ENCODE data around the gene SFXN3.

Gene SFXN3

GRCh38 chr10:101073631-101074030 lies 42.6 kb downstream of the SFXN3 start:
- H3K27ac ChIP-seq (ENCODE audit: low read length) = no peak overlapping the region
- H3K9me3 ChIP-seq (ENCODE audit: control insufficient read depth in 1 of 2, low read length in 2 of 2) = no peaks in the 10 kb centered on the region
- no peak overlapping the region for H3K4me3 ChIP-seq (ENCODE audit: low read depth in 1 of 2, low read length in 2 of 2)
- no peaks in the 10 kb centered on the region for H3K36me3 ChIP-seq (ENCODE audit: control insufficient read depth in 1 of 2, insufficient read depth in 2 of 2, low read length in 2 of 2)
- H3K27me3 ChIP-seq (ENCODE audit: low read depth, low read length) = peaks cover 26% of the 10 kb centered on the region
- no peaks in the 10 kb centered on the region for H3K4me1 ChIP-seq (ENCODE audit: control insufficient read depth in 1 of 2, insufficient read depth in 2 of 2, low read length in 2 of 2)

GRCh38 chr10:101075775-101076174 lies 44.7 kb downstream of the SFXN3 start:
- Histone ChIP-seq H3K36me3 (ENCODE audit: control insufficient read depth in 1 of 2, insufficient read depth in 2 of 2, low read length in 2 of 2) (no peaks in the 10 kb centered on the region), H3K27me3 (ENCODE audit: low read depth, low read length) (peaks cover 26% of the 10 kb centered on the region), H3K27ac (ENCODE audit: low read length) (no peak overlapping the region), H3K4me3 (ENCODE audit: low read depth in 1 of 2, low read length in 2 of 2) (no peak overlapping the region), H3K9me3 (ENCODE audit: control insufficient read depth in 1 of 2, low read length in 2 of 2) (no peaks in the 10 kb centered on the region), H3K4me1 (ENCODE audit: control insufficient read depth in 1 of 2, insufficient read depth in 2 of 2, low read length in 2 of 2) (no peaks in the 10 kb centered on the region)

- Histone ChIP-seq H3K4me3 (ENCODE audit: low read depth in 1 of 2, low read length in 2 of 2) (no peak overlapping the region), H3K27me3 (ENCODE audit: low read depth, low read length) (peaks cover 26% of the 10 kb centered on the region), H3K27ac (ENCODE audit: low read length) (no peak overlapping the region), H3K36me3 (ENCODE audit: control insufficient read depth in 1 of 2, insufficient read depth in 2 of 2, low read length in 2 of 2) (no peaks in the 10 kb centered on the region), H3K4me1 (ENCODE audit: control insufficient read depth in 1 of 2, insufficient read depth in 2 of 2, low read length in 2 of 2) (no peaks in the 10 kb centered on the region), H3K9me3 (ENCODE audit: control insufficient read depth in 1 of 2, low read length in 2 of 2) (no peaks in the 10 kb centered on the region)
Measured at GRCh38 chr10:101076630-101077029, 45.6 kb downstream of the SFXN3 start.

- Histone ChIP-seq H3K27me3 (ENCODE audit: low read depth, low read length) (peaks cover 8% of the 10 kb centered on the region), H3K27ac (ENCODE audit: low read length) (no peak overlapping the region), H3K4me3 (ENCODE audit: low read depth in 1 of 2, low read length in 2 of 2) (no peak overlapping the region), H3K9me3 (ENCODE audit: control insufficient read depth in 1 of 2, low read length in 2 of 2) (no peaks in the 10 kb centered on the region), H3K4me1 (ENCODE audit: control insufficient read depth in 1 of 2, insufficient read depth in 2 of 2, low read length in 2 of 2) (no peaks in the 10 kb centered on the region), H3K36me3 (ENCODE audit: control insufficient read depth in 1 of 2, insufficient read depth in 2 of 2, low read length in 2 of 2) (no peaks in the 10 kb centered on the region)
Measured at GRCh38 chr10:101079874-101080273, 48.8 kb downstream of the SFXN3 start.

GRCh38 chr10:101080933-101081931 lies 50.2 kb downstream of the SFXN3 start:
- Histone ChIP-seq H3K9me3 (ENCODE audit: control insufficient read depth in 1 of 2, low read length in 2 of 2) (no peaks in the 10 kb centered on the region), H3K4me3 (ENCODE audit: low read depth in 1 of 2, low read length in 2 of 2) (no peak overlapping the region), H3K27me3 (ENCODE audit: low read depth, low read length) (no peaks in the 10 kb centered on the region), H3K4me1 (ENCODE audit: control insufficient read depth in 1 of 2, insufficient read depth in 2 of 2, low read length in 2 of 2) (no peaks in the 10 kb centered on the region), H3K27ac (ENCODE audit: low read length) (no peak overlapping the region), H3K36me3 (ENCODE audit: control insufficient read depth in 1 of 2, insufficient read depth in 2 of 2, low read length in 2 of 2) (no peaks in the 10 kb centered on the region)

GRCh38 chr10:101085846-101086245 lies 54.8 kb downstream of the SFXN3 start:
- H3K27ac ChIP-seq (ENCODE audit: low read length) = no peak overlapping the region
- no peaks in the 10 kb centered on the region for H3K9me3 ChIP-seq (ENCODE audit: control insufficient read depth in 1 of 2, low read length in 2 of 2)
- no peaks in the 10 kb centered on the region for H3K4me1 ChIP-seq (ENCODE audit: control insufficient read depth in 1 of 2, insufficient read depth in 2 of 2, low read length in 2 of 2)
- H3K4me3 ChIP-seq (ENCODE audit: low read depth in 1 of 2, low read length in 2 of 2) = no peak overlapping the region
- peaks cover 18% of the 10 kb centered on the region for H3K27me3 ChIP-seq (ENCODE audit: low read depth, low read length)
- H3K36me3 ChIP-seq (ENCODE audit: control insufficient read depth in 1 of 2, insufficient read depth in 2 of 2, low read length in 2 of 2) = no peaks in the 10 kb centered on the region

GRCh38 chr10:101087376-101087775 lies 56.3 kb downstream of the SFXN3 start:
- Histone ChIP-seq H3K36me3 (ENCODE audit: control insufficient read depth in 1 of 2, insufficient read depth in 2 of 2, low read length in 2 of 2) (no peaks in the 10 kb centered on the region), H3K27me3 (ENCODE audit: low read depth, low read length) (peaks cover 21% of the 10 kb centered on the region), H3K4me3 (ENCODE audit: low read depth in 1 of 2, low read length in 2 of 2) (no peak overlapping the region), H3K9me3 (ENCODE audit: control insufficient read depth in 1 of 2, low read length in 2 of 2) (no peaks in the 10 kb centered on the region), H3K27ac (ENCODE audit: low read length) (no peak overlapping the region), H3K4me1 (ENCODE audit: control insufficient read depth in 1 of 2, insufficient read depth in 2 of 2, low read length in 2 of 2) (no peaks in the 10 kb centered on the region)

GRCh38 chr10:101087965-101088364 lies 56.9 kb downstream of the SFXN3 start:
- Histone ChIP-seq H3K36me3 (ENCODE audit: control insufficient read depth in 1 of 2, insufficient read depth in 2 of 2, low read length in 2 of 2) (no peaks in the 10 kb centered on the region), H3K4me1 (ENCODE audit: control insufficient read depth in 1 of 2, insufficient read depth in 2 of 2, low read length in 2 of 2) (no peaks in the 10 kb centered on the region), H3K27me3 (ENCODE audit: low read depth, low read length) (peaks cover 21% of the 10 kb centered on the region), H3K27ac (ENCODE audit: low read length) (no peak overlapping the region), H3K4me3 (ENCODE audit: low read depth in 1 of 2, low read length in 2 of 2) (no peak overlapping the region), H3K9me3 (ENCODE audit: control insufficient read depth in 1 of 2, low read length in 2 of 2) (no peaks in the 10 kb centered on the region)

- Histone ChIP-seq H3K27me3 (ENCODE audit: low read depth, low read length) (peaks cover 24% of the 10 kb centered on the region), H3K9me3 (ENCODE audit: control insufficient read depth in 1 of 2, low read length in 2 of 2) (no peaks in the 10 kb centered on the region), H3K4me1 (ENCODE audit: control insufficient read depth in 1 of 2, insufficient read depth in 2 of 2, low read length in 2 of 2) (no peaks in the 10 kb centered on the region)
Measured at GRCh38 chr10:101089520-101090299, 58.7 kb downstream of the SFXN3 start.

DNA sequence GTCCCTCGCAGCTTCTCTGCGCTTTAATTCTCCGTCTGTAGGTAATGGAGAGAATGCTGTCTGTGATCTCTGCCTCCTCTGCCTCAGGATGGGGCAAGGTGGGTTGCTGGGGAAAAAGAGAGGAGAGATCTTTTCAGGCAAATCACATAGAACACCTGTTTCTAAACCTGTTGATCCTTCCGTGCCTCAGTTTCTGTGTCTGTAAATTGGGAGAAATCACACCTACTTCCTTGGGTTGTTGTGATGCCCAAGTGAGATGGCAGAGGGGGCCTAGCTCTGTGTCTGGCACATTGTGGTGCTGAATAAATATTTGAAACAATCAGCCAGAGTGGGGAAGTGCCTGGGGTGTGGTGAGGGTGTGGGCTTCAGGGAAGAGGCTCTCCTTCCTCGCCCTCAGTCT lies 59.6 kb downstream of the SFXN3 start:
- H3K4me1 ChIP-seq (ENCODE audit: control insufficient read depth in 1 of 2, insufficient read depth in 2 of 2, low read length in 2 of 2) = no peaks in the 10 kb centered on the region
- H3K27me3 ChIP-seq (ENCODE audit: low read depth, low read length) = peaks cover 25% of the 10 kb centered on the region
- H3K36me3 ChIP-seq (ENCODE audit: control insufficient read depth in 1 of 2, insufficient read depth in 2 of 2, low read length in 2 of 2) = no peaks in the 10 kb centered on the region

More at GRCh38 chr10:101089520-101090299, 58.7 kb downstream of the SFXN3 start:
- Histone ChIP-seq H3K36me3 (ENCODE audit: control insufficient read depth in 1 of 2, insufficient read depth in 2 of 2, low read length in 2 of 2) (no peaks in the 10 kb centered on the region), H3K4me3 (ENCODE audit: low read depth in 1 of 2, low read length in 2 of 2) (no peak overlapping the region), H3K27ac (ENCODE audit: low read length) (no peak overlapping the region)

More for the DNA sequence above, 59.6 kb downstream of the SFXN3 start:
- no peaks in the 10 kb centered on the region for H3K9me3 ChIP-seq (ENCODE audit: control insufficient read depth in 1 of 2, low read length in 2 of 2)
- H3K27ac ChIP-seq (ENCODE audit: low read length) = no peak overlapping the region
- H3K4me3 ChIP-seq (ENCODE audit: low read depth in 1 of 2, low read length in 2 of 2) = no peak overlapping the region

Measured in muscle layer of duodenum (tissue), 2 donors.